ENCODE data around the gene STAT2. TPM values are rescaled to one million over a fixed set of nuclear protein-coding genes. Genes with fewer than 3 reads are reported as not detected.
A peak's percentile ranks its signal among the peaks of the same experiment; 100 is the strongest.
"Not testable (repeated sequence)": the region's sequence is repeated elsewhere in the genome, so short reads cannot be mapped to it uniquely, and the experiment has no call there.

STAT2 gene
- total and polyA plus RNA-seq, 4 donors: 20.0 to 191 (median 120) TPM

DNA sequence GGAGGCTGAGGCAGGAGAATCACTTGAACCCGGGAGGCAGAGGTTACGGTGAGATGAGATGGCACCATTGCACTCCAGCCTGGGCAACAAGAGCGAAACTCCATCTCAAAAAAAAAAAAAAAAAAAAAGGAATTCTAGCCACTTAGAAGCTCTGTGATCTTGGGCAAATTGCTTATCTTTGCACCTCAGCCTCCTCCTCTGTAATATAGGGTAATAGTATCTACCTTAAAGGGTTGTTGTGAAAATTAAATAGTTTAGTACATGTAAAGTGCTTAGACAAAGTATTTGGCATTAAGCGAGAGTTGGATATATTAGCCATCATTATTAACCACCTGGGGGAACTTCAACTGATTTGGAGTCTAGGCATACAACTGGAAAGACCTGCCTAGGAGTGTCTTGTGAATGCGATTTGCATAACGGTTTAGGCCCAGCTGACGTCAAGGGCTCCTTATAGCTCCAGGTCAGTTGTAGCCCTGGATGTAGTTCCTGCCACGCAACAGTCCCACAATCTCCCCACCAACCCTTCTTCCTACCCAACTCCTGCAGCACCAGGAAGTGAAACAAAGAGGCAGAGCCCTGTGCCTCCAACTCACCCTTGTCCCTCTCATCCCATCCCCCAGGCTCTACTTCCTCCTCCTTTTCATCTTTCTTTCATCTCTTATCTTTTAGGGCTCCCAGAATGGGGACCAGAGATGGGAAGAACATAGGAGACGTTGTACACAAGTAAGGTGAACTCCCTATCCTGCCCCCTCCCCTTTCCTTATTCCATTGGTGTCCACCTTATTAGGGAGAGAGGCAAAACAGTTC, 23.3 kb downstream of the STAT2 start:
- no peaks in the 10 kb centered on the region for H3K36me3 ChIP-seq (ENCODE audit: control insufficient read depth in 1 of 2, insufficient read depth in 2 of 2, low read length in 1 of 2)
- intact Hi-C loops (cut with DNase I): no loop called here
- DNase-seq: peak; percentile 44 to 53
- no peak overlapping the region for H3K27ac ChIP-seq (ENCODE audit: low read depth in 1 of 2, low read length in 2 of 2)
- no peak for ATAC-seq (ENCODE audit: low FRiP score)
- H3K9me3 ChIP-seq (ENCODE audit: control insufficient read depth, low read length): no peaks in the 10 kb centered on the region
- 83 to 85% methylated on average over 9 of the region's 9 CpGs for WGBS, 2 donors
- H3K4me3 ChIP-seq (ENCODE audit: low read length in 2 of 2): no peak overlapping the region
- no peaks in the 10 kb centered on the region for H3K4me1 ChIP-seq (ENCODE audit: control insufficient read depth in 1 of 2, insufficient read depth in 2 of 2, low read length in 2 of 2)
- H3K27me3 ChIP-seq (ENCODE audit: control insufficient read depth in 1 of 2, insufficient read depth in 2 of 2, low read length in 1 of 2): no peaks in the 10 kb centered on the region

DNA sequence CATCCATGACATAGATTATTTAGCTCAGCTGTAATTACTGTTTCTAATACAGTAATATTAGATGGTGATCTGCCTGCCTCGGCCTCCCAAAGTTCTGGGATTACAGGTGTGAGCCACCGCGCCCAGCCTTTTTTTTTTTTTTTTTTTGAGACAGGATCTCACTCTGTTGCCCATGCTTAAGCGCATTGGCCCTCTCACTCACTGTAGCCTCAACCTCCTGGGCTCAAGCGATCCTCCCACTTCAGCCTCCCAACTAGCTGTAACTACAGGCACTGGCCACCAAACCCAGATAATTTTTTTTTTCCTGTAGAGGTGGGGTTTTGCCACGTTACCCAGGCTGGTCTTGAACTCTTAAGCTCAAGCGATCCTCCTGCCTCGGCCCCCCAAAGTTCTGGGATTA, 24.4 kb downstream of the STAT2 start:
- ATAC-seq (ENCODE audit: low FRiP score); H3K27ac ChIP-seq (ENCODE audit: low read depth in 1 of 2, low read length in 2 of 2); DNase-seq; H3K4me3 ChIP-seq (ENCODE audit: low read length in 2 of 2); H3K36me3 ChIP-seq (ENCODE audit: control insufficient read depth in 1 of 2, insufficient read depth in 2 of 2, low read length in 1 of 2); H3K9me3 ChIP-seq (ENCODE audit: control insufficient read depth, low read length); intact Hi-C loops (cut with DNase I); H3K27me3 ChIP-seq (ENCODE audit: control insufficient read depth in 1 of 2, insufficient read depth in 2 of 2, low read length in 1 of 2); H3K4me1 ChIP-seq (ENCODE audit: control insufficient read depth in 1 of 2, insufficient read depth in 2 of 2, low read length in 2 of 2): not testable (repeated sequence)
- WGBS, 2 donors: 95 to 96% methylated on average over 8 of the region's 8 CpGs

DNA sequence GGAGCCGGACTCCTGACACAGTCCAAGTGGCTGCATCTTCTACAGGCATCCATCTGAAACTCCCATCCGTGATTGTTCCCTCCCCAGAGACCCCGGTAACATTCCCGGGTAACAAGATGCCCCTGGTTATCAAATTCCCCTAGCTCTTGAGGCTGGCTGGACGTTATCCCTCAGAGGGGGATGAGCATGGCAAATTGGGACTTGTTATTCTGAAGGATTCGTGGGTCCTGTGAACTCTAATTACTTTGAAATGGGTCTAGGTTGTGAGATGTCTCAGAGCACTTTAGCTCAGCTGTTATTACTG, 25.5 kb downstream of the STAT2 start:
- Histone ChIP-seq H3K36me3 (ENCODE audit: control insufficient read depth in 1 of 2, insufficient read depth in 2 of 2, low read length in 1 of 2) (no peaks in the 10 kb centered on the region), H3K27ac (ENCODE audit: low read depth in 1 of 2, low read length in 2 of 2) (peak overlapping the region; percentile 82 to 83), H3K4me1 (ENCODE audit: control insufficient read depth in 1 of 2, insufficient read depth in 2 of 2, low read length in 2 of 2) (no peaks in the 10 kb centered on the region), H3K4me3 (ENCODE audit: low read length in 2 of 2) (peak overlapping the region; percentile 55 to 65), H3K27me3 (ENCODE audit: control insufficient read depth in 1 of 2, insufficient read depth in 2 of 2, low read length in 1 of 2) (no peaks in the 10 kb centered on the region), H3K9me3 (ENCODE audit: control insufficient read depth, low read length) (no peaks in the 10 kb centered on the region)
- intact Hi-C loops (cut with DNase I): no loop called here
- ATAC-seq (ENCODE audit: low FRiP score) (no peak), DNase-seq (no peak)
- 5% methylated on average over 6 of the region's 6 CpGs for WGBS, 2 donors

DNA sequence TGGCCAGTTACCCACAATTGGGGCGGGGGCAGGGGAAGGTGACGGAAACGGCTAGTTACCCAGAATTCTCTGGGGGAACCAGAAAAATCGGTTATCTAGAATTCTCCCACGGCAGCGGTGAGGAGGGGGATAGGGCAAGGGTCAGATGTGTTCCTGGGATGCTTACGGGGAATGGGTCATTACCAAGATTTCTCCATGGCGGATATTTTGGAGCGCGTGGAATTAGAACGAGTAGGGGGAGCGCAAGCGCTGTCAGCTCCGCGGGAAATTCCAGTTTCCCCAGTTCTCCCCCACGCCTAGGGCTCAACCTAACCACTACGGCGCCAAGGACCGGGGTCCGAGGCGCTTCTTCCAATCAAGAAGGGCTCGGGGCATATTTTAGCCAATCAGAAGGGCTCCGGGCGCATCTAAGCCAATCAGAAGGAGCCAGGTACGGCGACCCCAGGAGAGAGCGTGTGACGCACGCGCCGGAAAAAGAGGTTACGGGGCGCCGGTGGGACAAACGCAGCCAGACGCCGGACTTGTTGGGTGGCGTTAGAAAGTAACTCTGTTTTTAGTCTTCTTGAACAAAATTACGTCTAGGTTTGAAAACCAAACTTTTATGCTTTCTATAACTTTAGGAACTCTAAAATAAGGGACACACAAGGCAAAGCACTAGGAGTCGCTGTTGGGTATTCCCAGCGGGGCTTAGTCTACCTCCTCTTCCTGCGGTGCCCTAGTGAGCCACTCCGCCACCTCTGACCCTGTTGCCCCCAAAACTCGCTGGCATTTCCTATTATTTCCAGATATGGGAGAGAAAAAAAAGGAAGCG, 26.0 kb downstream of the STAT2 start, which contains the start of gene PAN2:
Gene PAN2, minus strand, starts transcription at position 322 of the 811 bp plus-strand sequence. CDS start 906 bp downstream, outside the sequence.
- no peaks in the 10 kb centered on the region for H3K36me3 ChIP-seq (ENCODE audit: control insufficient read depth in 1 of 2, insufficient read depth in 2 of 2, low read length in 1 of 2)
- ATAC-seq (ENCODE audit: low FRiP score) (peak; percentile 97), DNase-seq (peak; percentile 97)
- peak within 1 kb of the TSS; percentile 55 to 65 for H3K4me3 ChIP-seq (ENCODE audit: low read length in 2 of 2)
- H3K27me3 ChIP-seq (ENCODE audit: control insufficient read depth in 1 of 2, insufficient read depth in 2 of 2, low read length in 1 of 2): no peaks in the 10 kb centered on the region
- intact Hi-C loops (cut with DNase I): no loop called here
- no peaks in the 10 kb centered on the region for H3K9me3 ChIP-seq (ENCODE audit: control insufficient read depth, low read length)
- WGBS, 2 donors: 0 to 1% methylated on average over 45 of the region's 45 CpGs
- peak within 1 kb of the TSS; percentile 84 to 87 for H3K27ac ChIP-seq (ENCODE audit: low read depth in 1 of 2, low read length in 2 of 2)
- no peaks in the 10 kb centered on the region for H3K4me1 ChIP-seq (ENCODE audit: control insufficient read depth in 1 of 2, insufficient read depth in 2 of 2, low read length in 2 of 2)

DNA sequence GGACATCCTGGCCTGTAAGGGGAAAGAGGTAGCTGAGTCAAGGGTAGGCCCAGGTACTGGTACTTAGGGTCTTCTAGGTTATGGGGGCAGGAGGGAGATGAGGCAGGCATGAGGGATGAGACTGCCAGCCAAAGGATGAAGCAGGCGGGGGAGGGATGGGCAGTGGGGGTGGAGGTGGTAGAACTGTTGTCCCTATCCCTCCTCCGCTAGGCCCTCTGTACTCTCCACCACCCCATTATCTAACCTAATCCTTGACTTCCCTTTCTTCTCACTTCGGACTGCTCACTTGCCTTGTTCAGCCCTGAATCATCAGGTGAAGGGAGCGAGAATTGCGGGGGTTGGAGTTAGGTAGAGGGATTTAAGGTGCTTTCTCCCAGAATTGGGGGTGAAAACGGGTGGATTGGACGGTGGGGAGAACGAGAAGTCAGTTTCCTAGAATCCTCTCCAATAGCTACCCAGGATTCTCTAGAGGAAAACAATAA, 26.7 kb downstream of the STAT2 start:
- 24 to 29% methylated on average over 7 to 8 of the region's 8 CpGs for WGBS, 2 donors
- Histone ChIP-seq H3K27ac (ENCODE audit: low read depth in 1 of 2, low read length in 2 of 2) (peak overlapping the region; percentile 84 to 87), H3K4me3 (ENCODE audit: low read length in 2 of 2) (peak overlapping the region; percentile 45 to 55), H3K27me3 (ENCODE audit: control insufficient read depth in 1 of 2, insufficient read depth in 2 of 2, low read length in 1 of 2) (no peaks in the 10 kb centered on the region), H3K9me3 (ENCODE audit: control insufficient read depth, low read length) (no peaks in the 10 kb centered on the region), H3K36me3 (ENCODE audit: control insufficient read depth in 1 of 2, insufficient read depth in 2 of 2, low read length in 1 of 2) (no peaks in the 10 kb centered on the region), H3K4me1 (ENCODE audit: control insufficient read depth in 1 of 2, insufficient read depth in 2 of 2, low read length in 2 of 2) (no peaks in the 10 kb centered on the region)
- ATAC-seq (ENCODE audit: low FRiP score): peak; percentile 6
- DNase-seq: no peak
- intact Hi-C loops (cut with DNase I): no loop called here

DNA sequence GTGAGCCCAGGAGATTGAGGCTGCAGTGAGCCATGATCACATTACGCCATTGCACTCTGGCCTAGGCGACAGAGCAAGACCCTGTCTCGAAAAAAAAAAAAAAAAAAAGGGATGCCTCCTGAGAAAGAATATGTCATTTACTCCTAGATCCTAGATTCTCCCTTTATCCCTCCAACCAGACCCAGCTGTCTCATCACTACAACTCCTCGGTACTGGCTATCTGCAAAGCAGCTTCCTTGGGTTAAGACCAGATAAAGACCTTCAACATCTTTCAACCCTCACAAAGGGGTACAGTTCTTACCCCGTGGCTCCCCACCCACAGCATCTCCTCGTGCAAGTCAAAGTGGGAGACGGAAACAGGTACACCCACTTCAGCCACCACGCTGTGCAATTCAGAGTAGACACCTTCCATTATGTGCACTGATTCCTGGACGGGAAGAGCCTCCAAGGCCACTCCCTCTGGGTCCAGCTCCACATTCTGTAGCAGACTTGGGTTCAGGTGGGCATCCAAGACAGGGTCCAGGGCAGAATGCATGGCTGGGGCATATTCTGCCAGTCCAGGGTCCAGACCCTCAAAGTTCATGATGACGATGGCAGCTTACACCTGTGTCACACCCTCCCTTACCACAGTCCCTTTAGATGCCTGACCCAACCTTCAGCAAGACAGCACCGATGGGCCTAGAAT, 27.3 kb downstream of the STAT2 start:
- H3K9me3 ChIP-seq (ENCODE audit: control insufficient read depth, low read length): no peaks in the 10 kb centered on the region
- H3K27me3 ChIP-seq (ENCODE audit: control insufficient read depth in 1 of 2, insufficient read depth in 2 of 2, low read length in 1 of 2): no peaks in the 10 kb centered on the region
- intact Hi-C loops (cut with DNase I): no loop called here
- no peaks in the 10 kb centered on the region for H3K36me3 ChIP-seq (ENCODE audit: control insufficient read depth in 1 of 2, insufficient read depth in 2 of 2, low read length in 1 of 2)
- H3K27ac ChIP-seq (ENCODE audit: low read depth in 1 of 2, low read length in 2 of 2): peak overlapping the region in 1 of 2 donors; percentile 8
- 92 to 96% methylated on average over 9 to 11 of the region's 11 CpGs for WGBS, 2 donors
- H3K4me1 ChIP-seq (ENCODE audit: control insufficient read depth in 1 of 2, insufficient read depth in 2 of 2, low read length in 2 of 2): no peaks in the 10 kb centered on the region
- no peak overlapping the region for H3K4me3 ChIP-seq (ENCODE audit: low read length in 2 of 2)
- ATAC-seq (ENCODE audit: low FRiP score) (no peak), DNase-seq (no peak)

DNA sequence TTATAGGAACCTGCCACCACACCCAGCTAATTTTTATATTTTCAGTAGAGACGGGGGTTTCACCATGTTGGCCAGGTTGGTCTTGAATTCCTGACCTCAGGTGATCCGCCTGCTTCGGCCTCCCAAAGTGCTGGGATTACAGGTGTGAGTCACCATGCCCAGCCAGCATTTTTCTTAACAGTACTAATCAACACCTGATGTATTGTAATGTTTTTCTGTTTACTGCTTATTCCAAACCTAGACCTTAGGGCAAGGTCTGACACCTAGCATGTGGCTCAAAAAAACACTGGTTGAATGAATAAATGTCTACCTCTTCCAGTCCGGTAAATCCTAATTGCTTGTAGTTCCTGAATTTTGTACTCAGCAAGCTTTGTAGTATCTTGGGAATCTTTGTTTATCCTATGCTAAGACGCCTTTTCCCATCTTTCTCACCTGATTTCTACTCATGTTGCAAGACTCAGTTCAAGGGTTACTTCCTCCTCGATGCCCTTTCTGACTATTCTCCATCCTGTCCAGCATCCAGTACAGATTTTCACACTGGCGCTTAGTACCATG, 28.9 kb downstream of the STAT2 start:
- intact Hi-C loops (cut with DNase I): no loop called here
- no peaks in the 10 kb centered on the region for H3K27me3 ChIP-seq (ENCODE audit: control insufficient read depth in 1 of 2, insufficient read depth in 2 of 2, low read length in 1 of 2)
- no peak overlapping the region for H3K27ac ChIP-seq (ENCODE audit: low read depth in 1 of 2, low read length in 2 of 2)

DNA sequence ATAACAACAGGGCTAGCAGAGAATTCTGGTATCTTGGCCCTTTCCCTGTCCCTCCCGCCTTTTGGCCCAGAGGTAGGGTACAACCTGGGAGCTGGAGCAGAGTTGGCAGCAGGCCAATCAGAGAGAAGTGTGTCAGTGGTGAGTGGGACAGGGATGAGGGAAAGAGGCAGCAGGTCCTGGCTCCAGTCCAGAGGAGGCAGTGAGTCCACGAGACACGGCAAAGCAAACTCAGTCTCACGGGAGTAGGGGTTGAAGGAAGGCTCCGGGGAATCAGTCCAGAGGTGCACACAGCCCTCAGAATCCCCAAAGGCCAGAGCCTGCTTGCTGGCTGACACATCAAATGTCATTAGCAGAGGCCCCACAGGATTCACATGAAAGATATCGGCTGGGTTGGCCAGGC, 33.4 kb downstream of the STAT2 start:
- no peak overlapping the region for H3K4me3 ChIP-seq (ENCODE audit: low read length in 2 of 2)
- H3K4me1 ChIP-seq (ENCODE audit: control insufficient read depth in 1 of 2, insufficient read depth in 2 of 2, low read length in 2 of 2): no peaks in the 10 kb centered on the region
- H3K27ac ChIP-seq (ENCODE audit: low read depth in 1 of 2, low read length in 2 of 2): no peak overlapping the region
- no peak for DNase-seq
- H3K27me3 ChIP-seq (ENCODE audit: control insufficient read depth in 1 of 2, insufficient read depth in 2 of 2, low read length in 1 of 2): no peaks in the 10 kb centered on the region
- intact Hi-C loops (cut with DNase I): no loop called here
- no peak for ATAC-seq (ENCODE audit: low FRiP score)
- H3K36me3 ChIP-seq (ENCODE audit: control insufficient read depth in 1 of 2, insufficient read depth in 2 of 2, low read length in 1 of 2): peaks cover 10 to 19% of the 10 kb centered on the region in 2 donors
- WGBS, 2 donors: 72 to 73% methylated on average over 6 of the region's 6 CpGs
- H3K9me3 ChIP-seq (ENCODE audit: control insufficient read depth, low read length): no peaks in the 10 kb centered on the region

More for the DNA sequence above, 28.9 kb downstream of the STAT2 start:
- H3K9me3 ChIP-seq (ENCODE audit: control insufficient read depth, low read length): no peaks in the 10 kb centered on the region
- H3K36me3 ChIP-seq (ENCODE audit: control insufficient read depth in 1 of 2, insufficient read depth in 2 of 2, low read length in 1 of 2): peaks cover 0 to 6% of the 10 kb centered on the region in 2 donors
- no peaks in the 10 kb centered on the region for H3K4me1 ChIP-seq (ENCODE audit: control insufficient read depth in 1 of 2, insufficient read depth in 2 of 2, low read length in 2 of 2)
- no peak overlapping the region for H3K4me3 ChIP-seq (ENCODE audit: low read length in 2 of 2)
- ATAC-seq (ENCODE audit: low FRiP score) (no peak), DNase-seq (no peak)
- WGBS, 2 donors: 93 to 94% methylated on average over 7 of the region's 7 CpGs
